Retinal pigment epithelial cell (primary cell): Measurements from ENCODE around the gene FAM76A.

Source experiments
- DNase-seq: peaks from one replicate; pipeline ENCODE4 v3.0.0-alpha.2; 2010; ENCODE audit warnings: low read depth
- H3K4me3 ChIP-seq: 2 replicates; pipeline ENCODE4 v1.5.1; 2011; ENCODE audit warnings: mild to moderate bottlenecking, low read length, control low read depth, moderate library complexity
- CTCF ChIP-seq: conservative IDR thresholded peaks from 2 replicates; pipeline ENCODE4 v1.5.1; 2011; ENCODE audit warnings: low read depth, low read length, control low read depth, inconsistent platforms

FAM76A gene

DNA sequence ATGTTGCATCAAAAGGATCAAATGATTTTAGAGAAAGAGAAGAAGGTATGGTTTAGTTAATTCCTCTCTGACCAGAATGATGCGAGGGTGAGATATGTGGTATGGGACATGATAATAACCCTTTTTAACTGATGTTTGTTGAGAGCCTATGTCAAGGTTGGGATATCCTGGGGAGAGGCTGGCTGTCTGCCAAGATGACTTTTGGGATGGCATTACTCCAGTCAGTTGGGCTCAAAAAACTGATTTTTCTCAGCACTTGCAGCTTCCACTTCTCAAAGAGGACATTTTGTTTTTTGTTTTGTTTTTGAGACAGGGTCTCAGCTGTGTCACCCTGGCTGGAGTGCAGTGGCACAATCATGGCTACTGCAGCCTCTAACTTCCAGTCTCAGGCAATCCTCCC lies 29.5 kb downstream of the FAM76A start:
- H3K4me3 ChIP-seq = no peak overlapping the region
- no peak for TF ChIP-seq CTCF
- DNase-seq = no peak

- no peak for TF ChIP-seq CTCF
- no peak overlapping the region for H3K4me3 ChIP-seq
- no peak for DNase-seq
Observed at GRCh38 chr1:27755865-27756264, 30.1 kb downstream of the FAM76A start.

GRCh38 chr1:27759236-27759635 lies 33.5 kb downstream of the FAM76A start:
- DNase-seq = no peak
- H3K4me3 ChIP-seq = no peak overlapping the region
- no peak for TF ChIP-seq CTCF

DNA sequence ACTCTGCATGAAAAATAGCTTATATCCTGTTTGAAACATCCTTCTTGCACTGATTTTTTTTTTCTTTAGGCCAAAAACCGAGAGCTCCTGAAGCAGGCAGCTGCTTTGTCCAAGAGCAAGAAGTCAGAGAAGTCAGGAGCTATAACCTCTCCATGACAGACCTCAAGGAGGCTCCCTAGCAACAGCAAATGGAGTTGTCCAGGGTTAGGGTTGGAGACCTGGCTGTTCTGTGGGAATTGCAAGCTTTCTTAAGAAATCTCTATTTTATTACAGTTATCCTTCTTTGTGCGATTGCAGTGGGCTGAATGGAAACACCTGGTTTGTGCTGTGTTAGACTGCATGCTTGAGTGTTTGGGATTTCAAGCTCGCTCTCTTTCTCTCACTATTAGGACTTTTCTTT lies 34.7 kb downstream of the FAM76A start:
- TF ChIP-seq CTCF = no peak
- no peak for DNase-seq
- no peak overlapping the region for H3K4me3 ChIP-seq

GRCh38 chr1:27762033-27762432 lies 36.3 kb downstream of the FAM76A start:
- TF ChIP-seq CTCF = no peak
- no peak overlapping the region for H3K4me3 ChIP-seq
- DNase-seq = no peak

GRCh38 chr1:27763358-27763757 lies 37.6 kb downstream of the FAM76A start:
- no peak overlapping the region for H3K4me3 ChIP-seq
- no peak for TF ChIP-seq CTCF
- DNase-seq = no peak

DNA sequence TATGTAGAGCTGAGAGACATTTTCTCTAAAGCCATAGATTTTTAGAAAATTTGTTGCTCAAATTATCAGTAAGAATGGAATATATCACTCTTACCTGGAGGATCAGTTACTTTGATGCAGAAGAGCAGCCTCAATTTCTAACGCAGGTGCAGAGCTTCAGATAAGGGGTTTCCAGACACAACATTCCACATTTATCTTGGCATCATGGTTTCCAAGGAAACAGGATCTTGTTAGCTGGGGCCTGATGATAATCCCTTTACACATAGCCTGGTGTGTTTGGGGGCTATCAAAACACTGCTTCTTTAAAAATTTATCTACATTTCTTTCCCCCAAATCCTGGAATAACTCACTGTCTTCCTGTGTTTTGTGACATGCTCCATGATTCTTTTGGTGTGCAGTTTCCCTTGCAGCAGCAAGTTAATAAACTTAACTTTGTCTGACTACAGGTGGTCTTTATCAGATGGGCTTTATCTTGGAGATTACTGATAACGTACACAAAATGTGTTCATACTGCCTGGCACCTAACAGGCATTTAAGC lies 44.6 kb downstream of the FAM76A start:
- H3K4me3 ChIP-seq = no peak overlapping the region
- DNase-seq = no peak
- TF ChIP-seq CTCF = no peak
